Kasumi-1 (cell line): Measurements from ENCODE around the gene RBBP8.

ENCODE experiments used
- DNase-seq, 2 experiments: peaks; one replicate each; lab custom pipeline; 2025; lab: John Stamatoyannopoulos, UW

Gene RBBP8

DNA sequence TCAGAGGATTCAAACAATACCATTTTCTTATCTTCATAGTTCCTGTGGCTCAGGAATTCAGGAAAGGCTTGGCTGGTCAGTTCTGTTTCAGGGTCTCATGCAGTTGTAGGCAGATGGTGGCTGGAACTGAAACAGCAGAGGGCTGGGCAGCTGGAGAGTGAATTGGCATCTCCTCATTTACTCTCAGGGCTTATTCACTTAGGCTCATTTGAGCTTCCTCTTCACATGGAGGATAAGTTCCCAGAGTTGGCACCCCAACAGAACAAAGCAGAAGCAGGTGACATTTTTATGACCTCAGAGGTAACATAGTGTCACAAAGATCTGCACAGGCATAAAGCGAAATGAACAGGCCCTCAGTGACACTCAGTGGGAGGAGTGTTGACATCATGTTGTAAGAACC is 66.1 kb downstream of the RBBP8 start:
- no peak for DNase-seq

DNA sequence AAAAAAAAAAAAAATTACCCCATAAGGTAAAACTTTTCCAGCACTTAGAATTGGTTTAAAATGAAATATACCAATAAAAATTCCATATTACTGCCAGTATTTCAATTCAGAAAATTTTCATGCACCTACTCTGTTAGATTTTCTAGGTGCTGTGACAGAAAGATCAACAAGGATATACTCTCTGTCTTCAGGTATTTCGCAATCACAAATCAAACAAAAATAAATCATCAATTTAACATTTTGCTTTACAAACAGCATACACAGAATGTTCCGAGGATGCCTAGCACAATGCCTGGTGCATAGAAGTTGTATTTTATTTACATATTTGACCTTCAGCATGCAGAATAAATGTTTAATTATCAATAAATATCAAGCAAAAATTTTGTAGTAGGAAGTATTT is 66.5 kb downstream of the RBBP8 start:
- no peak for DNase-seq

DNA sequence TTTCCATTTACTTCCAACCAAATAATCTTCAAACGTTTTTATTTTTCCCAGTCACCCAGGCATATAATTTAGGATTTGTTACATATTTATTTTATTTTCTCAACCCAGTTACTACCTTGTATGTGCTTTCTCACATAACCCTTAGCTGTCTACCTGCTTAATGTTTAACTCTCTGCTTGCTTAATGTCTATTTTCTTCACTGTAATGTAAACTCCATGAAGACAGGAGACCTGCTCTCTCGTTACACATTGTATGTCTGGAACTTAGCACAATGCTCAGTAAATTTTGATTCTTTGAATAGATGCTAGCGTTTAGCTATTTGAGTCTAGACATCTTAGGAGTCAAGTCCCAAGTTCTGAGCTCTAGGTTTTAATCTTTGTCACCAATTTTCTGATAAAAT is 70.2 kb downstream of the RBBP8 start:
- no peak for DNase-seq

DNA sequence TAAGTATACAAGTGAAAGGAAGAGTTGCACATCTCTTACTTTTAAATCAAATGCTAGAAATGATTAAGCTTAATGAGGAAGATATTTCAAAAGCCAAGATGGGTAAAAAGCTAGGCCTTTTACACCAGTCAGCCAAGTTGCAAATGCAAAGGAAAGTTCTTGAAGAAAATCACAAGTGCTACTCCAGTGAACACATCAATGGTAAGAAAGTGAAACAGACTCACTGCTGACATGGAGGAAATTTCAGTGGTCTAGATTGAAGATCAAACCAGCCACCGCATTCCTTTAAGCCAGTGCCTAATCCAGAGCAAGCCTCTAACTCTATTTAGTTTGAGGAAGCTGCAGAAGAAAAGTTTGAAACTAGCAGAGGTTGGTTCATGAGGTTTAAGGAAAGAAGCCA is 79.1 kb downstream of the RBBP8 start:
- no peak for DNase-seq

DNA sequence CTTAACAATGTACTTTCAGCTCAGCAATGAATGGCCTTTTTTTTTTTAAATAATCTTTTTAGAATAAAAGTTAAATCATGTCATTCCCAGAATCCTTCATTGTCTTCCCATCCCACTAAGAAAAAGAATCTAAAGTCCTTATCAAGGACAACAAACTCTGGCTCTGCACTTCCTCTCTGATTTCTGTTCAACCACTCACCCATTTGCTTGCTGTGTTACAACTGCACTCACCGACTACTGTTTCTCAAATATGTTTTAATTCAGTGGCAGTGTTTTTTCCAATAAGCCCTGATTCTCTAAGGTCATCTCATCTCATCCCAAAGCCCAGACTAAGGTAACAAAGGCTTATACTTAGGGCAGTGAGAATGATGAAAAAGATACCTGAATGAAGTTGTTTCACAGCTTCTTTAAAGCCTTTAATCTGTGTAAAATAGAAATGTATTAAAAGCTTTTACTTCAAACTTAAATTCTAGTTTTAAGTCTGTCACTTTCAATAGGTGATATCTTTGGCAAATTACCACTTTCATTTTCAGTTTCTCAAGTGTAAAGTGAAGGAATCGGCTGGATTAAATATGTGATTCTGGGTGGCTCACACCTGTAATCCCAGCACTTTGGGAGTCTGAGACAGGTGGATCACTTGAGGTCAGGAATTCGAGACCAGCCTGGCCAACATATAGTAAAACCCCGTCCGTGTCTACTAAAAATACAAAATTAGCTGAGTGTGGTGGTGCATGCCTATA is 87.6 kb downstream of the RBBP8 start:
- no peak for DNase-seq

DNA sequence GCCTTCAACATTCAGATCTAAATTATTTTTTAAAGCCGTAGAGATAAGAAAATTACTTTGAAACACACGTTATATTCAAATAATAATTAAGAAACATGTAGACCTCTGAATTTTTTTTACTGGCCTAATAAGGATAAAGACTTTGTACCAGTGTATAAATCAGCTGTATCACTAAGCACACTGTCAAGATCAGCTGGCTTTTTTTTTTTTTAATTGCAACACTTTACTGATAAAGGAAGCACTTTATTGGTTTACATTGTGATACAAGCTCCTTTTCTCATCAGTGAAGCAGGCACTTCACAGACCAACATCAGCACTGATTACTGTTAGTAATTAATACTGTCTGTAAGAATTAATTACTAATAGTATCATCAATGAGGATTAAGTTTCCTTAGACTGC is 88.5 kb downstream of the RBBP8 start:
- no peak for DNase-seq

DNA sequence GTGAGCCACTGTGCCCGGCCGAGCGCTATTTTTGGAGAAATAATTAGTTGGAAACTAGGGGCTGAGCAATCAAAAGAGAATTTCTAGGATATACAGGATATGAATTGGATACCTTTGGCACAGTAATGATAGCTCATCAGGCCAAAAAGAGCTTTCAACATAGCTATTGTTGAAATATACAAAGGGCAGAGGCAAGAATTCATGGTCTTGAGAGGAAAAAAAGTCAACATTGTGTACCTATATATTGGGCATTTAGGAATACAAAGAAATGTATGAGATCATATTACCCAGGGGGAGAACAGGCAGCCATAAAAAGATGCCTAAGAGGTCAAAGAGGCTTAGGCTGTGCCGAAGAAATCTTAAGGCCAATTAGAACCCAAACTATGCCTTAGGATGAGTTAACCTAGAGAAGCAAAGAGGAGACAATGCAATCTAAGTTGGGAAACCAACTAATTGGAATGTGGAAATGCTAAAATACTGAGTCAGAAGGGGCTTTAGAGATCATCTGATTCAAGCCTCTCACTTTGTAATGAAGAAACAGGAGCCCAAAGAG is 99.0 kb downstream of the RBBP8 start:
- no peak for DNase-seq

DNA sequence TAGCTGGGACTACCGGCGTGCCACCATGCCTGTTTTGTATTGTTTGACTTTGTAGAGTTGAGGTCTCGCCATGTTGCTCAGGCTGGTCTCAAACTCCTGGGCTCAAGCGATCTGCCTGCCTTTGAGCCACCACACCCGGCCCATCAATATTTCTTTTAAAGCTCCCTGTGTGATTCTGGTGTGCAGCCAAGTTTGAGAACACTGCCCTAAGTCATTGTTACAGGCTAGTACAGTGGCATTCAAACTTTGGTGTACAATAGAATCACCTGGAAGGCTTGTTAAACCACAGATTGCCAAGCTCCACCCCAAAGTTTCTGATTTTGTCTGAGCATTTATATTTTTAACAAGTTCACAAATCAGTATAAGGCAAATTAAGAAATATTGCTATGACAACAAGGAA is 99.9 kb downstream of the RBBP8 start:
- DNase-seq = no peak

DNA sequence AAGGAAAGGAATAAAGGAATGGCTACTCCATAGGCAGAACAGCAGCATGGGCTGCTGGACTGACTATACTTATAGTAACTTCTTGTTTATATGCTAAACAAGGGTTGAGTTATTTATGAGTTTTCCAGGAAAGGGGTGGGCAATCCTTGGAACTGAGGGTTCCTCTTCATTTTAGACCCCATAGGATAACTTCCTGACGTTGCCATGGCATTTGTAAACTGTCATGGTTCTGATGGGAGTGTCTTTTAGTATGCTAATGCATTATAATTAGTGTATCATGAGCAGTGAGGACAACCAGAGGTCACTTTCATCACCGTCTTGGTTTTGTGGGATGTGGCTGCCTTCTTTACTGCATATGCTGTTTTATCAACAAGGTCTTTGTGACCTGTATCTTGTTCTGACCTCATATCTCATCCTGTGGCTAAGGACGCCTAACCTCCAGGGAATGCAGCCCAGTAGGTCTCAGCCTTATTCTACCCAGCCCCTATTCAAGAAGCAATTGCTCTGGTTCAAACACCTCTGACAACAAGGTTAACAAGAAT is 103.6 kb downstream of the RBBP8 start:
- no peak for DNase-seq

DNA sequence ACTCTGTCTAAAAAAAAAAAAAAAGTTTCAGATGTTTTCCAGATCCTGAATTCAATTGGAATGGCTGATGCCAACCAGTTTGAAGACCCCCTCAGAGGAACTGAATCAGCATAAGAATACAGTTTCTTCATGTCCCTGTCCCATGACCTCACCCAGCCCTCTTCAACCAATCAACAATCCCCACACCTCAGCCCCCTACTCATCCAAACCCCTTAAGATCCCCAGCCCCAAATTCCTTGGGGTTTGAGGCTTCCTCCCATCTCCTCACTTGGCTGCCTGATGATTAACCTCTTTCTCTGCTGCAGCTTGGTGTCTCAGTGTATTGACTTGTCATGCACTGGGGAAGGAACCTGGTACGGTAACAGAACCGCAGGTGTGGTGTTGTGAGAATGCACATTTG is 104.5 kb downstream of the RBBP8 start:
- DNase-seq = no peak

DNA sequence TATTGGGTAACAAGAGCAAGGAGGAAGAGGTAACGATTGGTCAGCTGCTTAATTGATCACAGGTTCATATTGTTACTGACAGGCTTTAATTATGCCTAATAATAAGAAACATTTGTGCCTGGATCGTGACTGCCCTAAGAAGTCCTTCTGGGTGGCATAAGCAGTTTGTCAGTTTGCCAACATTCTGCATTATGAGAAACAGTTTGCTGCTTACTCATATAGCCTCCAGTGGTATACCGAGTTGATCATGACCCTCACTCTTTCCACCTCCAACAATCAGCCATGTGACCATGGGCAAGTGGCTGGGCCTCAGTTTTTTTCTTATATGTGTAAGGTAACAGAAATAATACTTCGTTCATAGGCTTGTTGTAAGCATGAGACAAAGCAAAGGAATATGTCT is 105.6 kb downstream of the RBBP8 start:
- no peak for DNase-seq

DNA sequence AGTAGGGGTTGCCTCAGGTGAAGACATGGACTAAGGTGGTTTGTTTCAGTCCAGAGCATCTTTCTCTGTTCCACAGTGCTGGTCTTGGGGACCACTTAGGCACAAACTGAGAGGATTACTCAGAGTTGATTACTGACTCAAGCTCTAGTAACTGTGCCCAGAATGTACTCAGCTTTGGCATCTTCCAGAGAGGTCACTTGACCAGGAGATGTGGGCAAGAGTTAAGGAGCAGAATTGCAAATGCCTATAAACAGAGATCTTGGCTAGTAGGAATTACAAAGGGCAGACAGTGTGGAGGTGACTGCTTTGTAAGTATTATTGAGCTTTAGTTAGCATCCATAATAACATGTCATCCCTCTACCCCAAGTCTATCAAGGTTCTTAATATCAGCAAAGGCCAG is 109.0 kb downstream of the RBBP8 start:
- no peak for DNase-seq

DNA sequence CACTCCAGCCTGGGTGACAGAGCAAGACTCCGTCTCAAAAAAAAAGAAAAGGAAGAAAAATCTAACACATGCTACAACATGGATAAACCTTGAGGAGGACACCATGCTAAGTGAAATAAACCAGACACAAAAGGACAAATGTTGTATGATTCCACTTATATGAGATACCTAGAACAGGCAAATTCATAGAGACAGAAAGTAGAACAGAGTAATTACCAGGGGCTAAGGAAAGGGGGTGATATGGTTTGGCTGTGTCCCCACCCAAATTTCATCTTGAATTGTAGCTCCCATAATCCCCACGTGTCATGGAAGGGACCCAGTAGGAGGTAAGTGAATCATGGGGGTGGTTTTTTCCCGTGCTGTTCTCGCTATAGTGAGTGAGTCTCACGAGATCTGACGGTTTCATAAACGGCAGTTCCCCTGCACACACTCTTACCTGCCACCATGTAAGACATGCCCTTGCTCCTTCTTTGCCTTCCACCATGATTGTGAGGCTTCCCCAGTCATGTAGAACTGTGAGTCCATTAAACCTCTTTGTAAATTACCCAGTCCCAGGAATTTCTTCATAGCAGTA is 110.8 kb downstream of the RBBP8 start:
- DNase-seq = no peak

DNA sequence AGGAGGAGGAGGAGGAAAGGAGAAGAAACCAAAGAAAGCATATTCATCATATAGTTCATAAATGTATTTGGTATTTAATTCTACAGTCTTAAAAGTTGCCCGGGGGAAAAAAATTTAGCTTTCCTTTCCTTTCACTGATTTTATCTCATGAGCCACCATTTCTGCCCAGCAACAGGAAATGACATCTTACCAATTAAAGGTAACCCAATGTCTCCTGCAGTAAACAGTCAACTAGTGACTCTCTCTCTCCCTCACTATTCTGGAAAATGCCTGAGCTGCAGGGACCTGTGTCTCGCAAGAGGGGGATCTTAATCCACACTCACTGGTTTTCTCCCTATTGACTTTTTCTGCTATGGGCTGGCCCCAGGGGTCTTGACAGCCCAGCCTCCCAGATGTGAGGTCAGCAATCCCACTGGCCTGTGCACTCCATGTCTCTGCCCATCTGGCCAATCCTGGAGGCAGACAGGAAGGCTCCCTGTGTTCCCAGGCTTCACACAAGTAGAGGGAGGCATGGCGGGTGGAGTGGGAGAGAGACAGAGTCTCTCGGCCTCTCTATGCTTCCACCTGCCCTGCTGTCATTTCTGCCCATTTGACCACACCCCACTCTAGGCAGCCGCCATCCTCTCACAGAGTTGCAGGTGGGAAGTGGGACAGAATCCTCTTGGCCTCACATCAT is 116.7 kb downstream of the RBBP8 start:
- no peak for DNase-seq

DNA sequence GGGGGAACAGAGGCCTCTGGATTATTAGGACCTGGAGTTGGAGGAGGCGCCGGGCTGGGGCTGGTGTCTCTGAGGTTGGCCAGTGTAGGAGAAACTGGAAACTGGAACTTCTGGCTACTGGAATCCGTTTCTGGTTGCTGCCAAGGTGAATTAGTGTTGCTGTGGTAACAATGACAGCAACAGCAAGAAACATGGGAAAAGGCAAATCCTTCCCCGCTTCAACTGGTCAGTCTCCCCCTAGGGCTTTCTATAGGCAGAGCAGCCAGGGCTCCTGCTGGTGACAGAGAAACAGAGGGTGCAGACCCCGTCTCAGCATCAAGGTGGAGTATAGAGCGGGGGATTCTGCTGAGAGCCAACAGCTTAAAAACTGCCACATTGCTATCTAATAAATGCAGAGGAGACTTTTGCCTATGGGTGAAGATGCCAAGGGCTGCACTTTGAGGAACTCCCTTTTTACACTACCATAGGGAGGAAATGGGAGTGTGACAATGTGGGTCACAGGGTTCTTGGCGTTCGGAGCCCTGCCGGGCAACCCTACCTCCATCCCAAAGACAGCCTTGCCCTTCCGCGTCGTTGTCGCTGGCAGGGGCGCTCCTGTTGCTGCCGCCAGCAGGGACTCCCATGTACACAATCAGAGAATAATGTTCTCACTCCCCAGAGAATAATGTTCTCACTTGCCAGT is 120.8 kb downstream of the RBBP8 start:
- DNase-seq = peak; percentile 52 to 56

DNA sequence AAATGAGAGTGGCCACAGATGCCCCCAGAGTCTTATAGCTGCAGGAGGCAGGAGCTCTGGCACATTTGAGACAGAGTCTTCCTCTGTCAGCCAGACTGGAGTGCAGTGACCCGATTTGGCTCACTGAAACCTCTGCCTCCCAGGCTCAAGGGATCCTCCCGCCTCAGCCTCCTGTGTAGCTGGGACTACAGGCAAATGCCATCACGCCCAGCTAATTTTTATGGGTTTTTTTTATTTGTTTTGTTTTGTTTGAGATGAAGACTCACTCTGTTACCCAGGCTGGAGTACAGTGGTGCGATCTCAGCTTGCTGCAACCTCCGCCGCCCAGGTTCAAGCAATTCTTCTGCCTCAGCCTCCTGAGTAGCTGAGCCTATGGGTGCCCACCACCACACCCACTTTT is 121.4 kb downstream of the RBBP8 start:
- no peak for DNase-seq

DNA sequence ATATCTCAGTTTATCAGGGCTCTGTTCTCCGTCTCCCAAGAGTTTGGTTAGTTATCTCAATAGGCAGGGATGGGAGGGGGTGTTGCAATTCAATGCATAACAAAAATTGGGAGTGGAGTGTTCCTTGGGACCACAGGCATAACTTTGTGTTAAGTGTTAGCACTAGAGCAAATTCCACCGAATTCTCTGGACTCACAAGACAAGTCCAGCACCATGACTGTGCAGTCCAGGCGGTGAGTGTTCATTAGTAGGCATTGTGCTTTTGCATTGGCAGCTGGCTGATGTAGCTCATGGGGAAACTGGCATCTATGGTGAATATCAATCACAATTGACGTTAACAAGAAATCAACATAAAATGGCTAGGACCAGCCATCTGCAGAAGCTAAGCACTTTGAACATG is 123.2 kb downstream of the RBBP8 start:
- DNase-seq = no peak

DNA sequence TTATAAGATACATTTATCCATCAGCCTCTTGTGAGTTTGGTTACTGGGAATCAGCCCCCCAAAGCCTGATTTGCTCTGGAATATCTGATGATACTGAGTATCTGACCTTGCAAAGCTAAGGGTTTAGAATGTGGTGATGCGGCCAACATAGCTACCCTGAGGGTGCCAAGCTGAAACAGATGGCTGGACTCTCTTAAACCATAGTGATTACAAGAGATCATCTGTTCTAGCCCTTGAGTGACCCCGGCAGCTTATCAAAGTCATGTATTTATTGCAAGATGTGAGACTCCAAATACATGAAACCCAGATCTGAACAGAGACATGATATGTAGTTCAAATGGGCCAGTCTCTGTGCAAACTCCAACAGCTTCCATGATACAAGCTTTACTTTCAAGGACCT is 124.0 kb downstream of the RBBP8 start:
- DNase-seq = no peak

DNA sequence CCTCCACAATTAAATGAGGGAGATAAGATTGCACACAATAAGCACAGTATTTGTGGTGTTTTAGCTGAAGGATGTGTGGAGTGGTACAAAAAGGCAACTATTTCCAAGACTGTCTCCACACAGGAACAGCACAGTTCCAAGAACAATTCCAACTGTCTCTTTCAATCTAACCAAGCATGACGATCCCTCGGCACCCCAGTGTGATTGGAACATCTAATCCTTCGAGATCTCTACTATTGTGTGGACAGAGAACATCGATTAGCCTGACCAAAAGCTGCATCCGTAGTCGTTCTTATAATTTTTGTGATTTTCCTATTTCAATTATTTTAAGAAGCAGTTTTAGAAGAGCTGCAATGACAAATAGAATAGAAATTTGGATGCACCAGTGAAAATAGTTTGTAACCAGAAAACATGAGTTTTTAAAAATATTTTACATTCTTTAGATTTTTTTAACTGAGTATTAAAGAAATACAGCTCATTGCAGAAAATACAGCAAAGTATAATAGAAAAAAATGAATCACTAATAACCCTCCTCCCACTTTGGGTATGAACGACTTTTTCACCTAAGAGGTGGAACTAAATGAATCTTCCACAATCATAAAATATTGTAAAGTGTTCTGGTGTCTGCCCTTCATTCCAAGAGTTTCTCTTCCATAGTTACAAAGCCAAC is 125.8 kb downstream of the RBBP8 start:
- DNase-seq = no peak

DNA sequence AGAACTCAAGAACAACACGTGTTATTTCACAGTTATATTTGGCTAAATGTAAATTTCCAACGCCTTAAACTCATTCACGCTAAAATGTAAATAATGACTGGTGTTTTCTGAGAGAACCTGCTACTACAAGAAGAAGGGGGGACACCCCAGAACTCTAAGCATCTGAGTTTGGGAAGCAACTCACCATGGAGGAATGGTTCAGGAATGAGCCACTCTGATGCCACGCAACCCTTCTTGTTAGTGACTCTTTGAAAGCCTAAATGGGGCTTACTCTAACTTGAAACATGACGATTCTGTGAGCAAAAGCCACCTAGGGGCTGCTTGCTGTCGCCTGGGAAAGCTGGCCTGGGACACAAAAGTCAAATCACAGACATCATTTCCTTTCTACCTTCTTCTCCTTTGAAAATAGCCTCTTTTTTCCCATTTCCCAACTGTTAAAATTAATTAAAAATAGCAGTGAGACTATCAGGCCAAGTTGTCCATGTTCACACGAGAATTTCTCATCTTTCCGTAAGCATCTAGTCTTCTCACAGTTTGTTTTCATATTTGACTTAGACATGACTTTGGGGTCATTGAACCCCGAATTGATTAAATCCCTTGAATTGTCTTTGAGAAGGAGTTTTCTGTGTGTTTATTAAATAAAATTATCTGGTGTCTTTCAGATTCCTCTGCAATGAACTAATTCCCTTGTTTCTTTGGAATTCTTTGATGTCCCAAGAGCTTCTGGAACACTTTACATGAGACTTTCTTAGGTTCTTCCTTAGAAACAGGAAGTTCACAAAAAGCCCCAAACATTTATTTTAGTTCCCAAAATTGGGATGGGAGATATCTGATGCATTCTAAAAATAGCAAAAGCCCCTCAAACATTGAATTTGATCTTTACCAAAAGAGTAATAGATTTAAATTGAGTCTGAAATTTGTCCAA is 126.7 kb downstream of the RBBP8 start:
- no peak for DNase-seq

DNA sequence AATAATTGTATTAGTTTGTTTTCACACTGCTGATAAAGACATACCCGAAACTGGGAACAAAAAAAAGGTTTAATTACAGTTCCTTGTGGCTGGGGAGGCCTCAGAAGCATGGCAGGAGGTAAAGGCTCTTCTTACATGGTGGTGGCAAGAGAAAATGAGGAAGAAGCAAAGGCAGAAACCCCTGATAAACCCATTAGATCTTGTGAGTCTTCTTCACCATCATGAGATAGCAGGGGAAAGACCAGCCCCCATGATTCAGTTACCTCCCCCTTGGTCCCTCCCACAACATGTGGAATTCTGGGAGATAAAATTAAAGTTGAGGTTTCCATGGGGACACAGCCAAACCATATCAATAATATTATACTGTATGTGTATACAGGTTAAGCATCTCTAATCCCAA is 128.9 kb downstream of the RBBP8 start:
- peak in 1 of 2 experiments; percentile 6 for DNase-seq
